GM15510 (cell line): ENCODE measurements around the gene FOXK1.

Experiments used
- POLR2A ChIP-seq: IDR thresholded peaks from 3 replicates; pipeline ENCODE4 v1.6.1; 2011; ENCODE audit warnings: borderline replicate concordance; ENCODE audit not compliant: insufficient read length; ENCODE audit errors: extremely low read depth

The FOXK1 gene

DNA sequence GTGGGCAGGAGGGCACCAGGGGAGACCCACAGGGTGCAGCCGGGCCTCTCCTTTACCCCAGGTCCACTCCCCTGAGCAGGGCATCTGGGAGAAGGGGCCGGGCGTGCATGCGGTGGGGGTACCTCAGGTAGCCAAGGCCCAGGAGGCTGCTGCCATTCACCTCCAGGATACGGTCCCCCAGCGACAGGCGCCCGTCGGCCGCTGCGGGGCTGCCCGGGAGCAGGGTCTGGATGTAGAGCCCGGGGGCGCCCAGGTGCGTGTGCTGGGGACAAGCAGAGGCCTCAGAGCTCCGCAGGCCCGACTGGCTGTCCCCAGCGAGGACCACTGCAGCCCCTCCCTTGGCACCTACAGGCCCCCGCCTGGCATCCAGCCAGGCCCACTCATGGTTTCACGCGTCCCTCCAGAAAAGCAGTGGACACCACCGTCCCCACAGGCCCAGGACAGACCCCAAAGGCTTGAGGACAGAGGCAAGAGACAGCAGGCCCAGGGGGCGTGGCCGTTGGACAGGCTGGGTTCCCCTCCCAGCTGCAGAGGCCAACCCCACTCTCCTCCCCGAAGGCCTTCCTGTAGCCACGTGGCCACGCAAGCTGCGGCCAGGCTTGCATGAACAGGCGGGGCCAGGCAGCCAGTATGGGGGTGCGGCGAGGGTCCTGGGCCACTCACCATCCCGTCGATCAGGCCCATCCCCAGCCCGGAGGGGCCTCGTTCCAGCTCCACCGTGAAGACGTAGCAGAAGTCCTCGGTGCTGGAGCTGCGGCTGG, 117.6 kb downstream of the FOXK1 start:
- TF ChIP-seq POLR2A: no peak

GRCh38 chr7:4800487-4800886, 118.4 kb downstream of the FOXK1 start:
- TF ChIP-seq POLR2A: no peak

DNA sequence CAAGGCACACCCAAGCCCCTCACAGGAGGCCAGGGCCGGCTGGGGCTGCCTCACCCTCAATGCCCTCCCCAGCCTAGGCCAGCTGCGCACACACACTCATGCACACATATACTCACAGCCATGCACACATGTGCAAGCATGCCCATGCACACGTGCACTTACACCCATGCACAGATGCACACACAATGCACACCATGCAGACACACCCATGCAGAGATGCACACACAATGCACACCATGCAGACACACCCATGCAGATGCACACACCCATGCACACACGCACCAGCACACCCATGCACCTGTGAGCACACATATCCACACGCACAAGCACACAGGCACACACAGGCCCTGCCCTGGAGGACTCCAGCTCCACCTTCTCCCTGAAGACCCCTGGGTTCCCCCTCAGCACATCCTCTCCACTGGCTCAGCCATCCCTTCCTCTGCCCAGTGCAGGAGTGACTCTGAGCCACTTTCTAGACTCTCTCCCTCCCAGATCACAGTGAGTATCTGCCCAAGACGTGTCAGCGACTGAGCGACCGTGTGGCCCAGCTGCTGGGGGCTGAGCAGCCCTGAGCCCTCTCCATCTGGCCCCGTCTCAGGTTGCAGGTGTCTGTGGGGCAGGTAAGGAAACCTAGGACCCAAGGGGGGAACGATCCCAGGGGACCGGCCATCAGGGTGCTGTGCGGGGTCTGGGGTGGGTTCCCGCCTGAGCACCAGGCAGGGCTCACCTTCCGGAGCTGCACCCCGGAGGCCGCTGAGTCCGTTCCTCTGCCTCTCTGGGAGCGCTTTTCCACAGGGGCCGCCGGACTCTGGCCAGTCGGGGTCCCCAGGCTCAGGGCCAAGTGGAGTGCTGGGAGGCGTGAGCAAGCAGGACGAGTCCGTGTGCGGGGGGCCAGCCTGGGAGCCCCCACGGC, 119.1 kb downstream of the FOXK1 start:
- no peak for TF ChIP-seq POLR2A

DNA sequence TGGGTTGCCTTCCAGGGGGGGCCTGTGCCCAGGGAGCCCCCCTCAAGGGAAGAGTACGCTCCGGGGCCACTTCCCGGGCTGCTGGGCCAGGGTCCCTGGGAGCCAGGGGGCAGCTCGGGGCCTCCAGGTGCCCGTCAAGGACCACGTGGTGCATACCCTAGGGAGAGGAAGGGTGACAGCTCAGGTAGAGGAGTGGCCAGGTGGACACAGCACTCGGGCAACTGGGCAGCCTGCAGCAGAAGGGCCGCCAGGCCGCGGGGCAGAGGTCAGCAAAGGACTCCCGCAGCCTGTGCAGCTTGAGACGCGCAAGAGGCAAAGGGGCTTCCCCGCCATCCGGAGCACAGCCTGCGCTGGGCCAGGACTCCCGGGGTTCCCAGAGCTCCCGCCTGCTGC, 119.7 kb downstream of the FOXK1 start:
- no peak for TF ChIP-seq POLR2A

DNA sequence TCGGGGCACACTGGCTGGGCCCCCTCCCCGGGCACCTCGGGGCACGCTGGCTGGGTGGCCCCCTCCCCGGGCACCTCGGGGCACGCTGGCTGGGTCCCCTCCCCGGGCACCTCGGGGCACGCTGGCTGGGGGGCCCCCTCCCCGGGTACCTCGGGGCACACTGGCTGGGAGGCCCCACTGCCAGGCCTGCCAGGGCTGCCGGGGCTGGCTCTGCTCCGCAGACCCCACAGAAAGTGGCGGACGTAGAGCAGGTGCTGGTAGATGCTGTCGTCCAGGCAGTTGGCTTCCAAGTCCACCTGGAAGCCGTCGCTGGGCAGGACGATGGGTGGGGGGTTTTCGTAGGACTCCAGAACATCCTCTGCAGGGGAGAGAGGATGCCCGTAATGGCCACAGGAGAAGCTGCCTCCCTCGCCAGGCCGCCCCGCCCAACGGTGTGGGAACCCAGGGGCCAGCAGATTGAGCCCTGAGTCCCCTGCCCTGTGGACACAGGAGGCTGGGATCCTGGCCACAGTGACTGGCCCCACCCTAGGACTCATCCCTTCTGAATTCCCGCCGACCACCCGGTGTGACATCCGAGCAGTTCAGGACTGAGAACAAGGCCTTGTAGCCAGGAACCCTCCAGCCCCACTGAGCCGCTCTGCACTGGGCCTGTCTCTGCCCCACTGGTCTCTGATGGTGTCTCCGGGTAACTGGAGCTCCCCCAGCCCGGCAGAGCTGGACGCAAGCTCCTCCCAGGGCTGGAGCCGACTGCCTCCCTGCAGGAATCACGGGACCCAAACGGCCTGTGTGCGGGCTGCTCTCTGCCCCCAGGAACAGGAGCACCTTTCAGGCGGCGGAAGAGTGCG, 121.5 kb downstream of the FOXK1 start:
- TF ChIP-seq POLR2A: no peak

DNA sequence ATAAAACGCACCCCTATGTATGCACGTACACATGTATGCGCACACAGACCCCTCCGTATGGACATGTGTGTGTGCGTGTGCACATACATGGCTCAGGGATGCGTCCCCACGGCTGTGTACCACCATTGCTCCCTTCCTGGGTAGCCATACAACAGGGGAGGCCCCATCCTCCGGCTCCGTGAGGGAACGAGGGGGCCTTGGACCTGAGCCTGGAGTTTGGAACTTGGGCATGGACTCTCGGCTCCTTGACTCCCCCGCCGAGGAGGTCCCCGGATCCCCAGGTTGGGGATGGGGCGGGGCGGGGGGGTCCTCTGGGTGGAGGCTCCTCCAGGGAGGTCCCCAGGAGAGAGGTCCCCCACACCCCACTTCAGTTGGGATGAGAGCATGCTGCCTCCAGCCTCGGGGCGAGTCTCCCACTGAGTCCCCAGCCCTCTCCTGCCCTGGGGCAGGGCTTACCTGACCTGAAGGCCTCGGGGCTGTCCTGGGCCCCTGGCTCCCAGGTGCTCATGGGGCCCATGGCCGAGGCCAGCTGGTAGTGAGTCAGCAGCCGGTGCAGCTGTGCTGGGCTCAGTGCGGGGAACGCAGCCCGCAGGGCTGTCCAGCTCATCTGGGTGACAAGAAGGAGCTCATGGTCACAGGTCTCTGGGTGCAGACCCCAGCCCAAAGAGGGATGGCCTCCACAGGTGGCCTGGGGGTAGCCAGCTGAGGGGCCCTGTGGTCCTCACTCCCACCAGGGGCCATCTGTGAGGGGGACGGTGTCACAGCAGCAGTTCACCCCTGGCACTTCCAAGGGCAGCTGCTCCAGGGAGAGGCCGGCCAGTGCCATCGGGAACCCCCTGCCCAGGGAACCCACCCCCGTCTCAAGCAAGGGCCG, 123.3 kb downstream of the FOXK1 start:
- TF ChIP-seq POLR2A: no peak

- TF ChIP-seq POLR2A: no peak
These were observed 123.8 kb downstream of the FOXK1 start for GRCh38 chr7:4805984-4806300.

GRCh38 chr7:4806983-4807597, 125.0 kb downstream of the FOXK1 start:
- no peak for TF ChIP-seq POLR2A

DNA sequence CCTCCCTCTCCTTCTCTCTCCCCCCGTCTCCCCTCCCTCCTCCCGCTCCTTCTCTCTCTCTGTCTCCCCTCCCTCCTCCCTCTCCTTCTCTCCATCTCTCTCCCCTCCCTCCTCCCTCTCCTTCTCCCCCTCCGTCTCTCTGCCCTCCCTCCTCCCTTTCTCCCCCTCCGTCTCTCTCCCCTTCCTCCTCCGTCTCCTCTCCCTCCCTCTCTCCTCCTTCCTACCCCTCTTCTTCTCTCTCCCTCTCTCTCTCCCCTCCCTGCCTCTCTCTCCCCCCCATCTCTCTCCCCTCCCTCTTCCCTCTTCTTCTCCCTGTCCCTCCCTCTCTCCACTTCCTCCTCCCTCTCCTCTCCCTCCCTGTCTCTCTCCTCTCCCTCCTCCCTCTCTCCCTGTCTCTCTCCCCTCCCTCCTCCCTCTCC, 125.5 kb downstream of the FOXK1 start:
- TF ChIP-seq POLR2A: no peak

DNA sequence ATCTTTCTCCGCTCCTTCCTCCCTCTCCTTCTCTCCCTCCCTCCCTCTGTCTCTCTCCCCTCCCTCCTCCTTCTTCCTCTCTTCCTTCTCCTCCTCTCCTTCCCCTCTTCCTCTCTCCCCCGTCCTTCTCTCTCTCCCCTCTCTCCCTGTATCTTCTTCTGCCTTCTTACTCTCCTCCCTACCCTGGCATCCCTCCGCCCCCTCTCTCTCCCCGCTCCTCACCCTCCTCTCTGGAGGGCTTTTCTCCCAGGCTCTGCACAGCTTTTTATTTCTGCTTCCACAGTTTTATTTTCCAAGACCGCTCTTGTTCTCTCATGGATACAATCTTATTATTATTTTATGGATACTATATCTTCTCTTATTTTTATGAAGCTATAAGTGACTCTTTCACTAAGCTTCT, 125.9 kb downstream of the FOXK1 start:
- TF ChIP-seq POLR2A: no peak

- TF ChIP-seq POLR2A: no peak
These were observed 126.5 kb downstream of the FOXK1 start for GRCh38 chr7:4808565-4808964.

DNA sequence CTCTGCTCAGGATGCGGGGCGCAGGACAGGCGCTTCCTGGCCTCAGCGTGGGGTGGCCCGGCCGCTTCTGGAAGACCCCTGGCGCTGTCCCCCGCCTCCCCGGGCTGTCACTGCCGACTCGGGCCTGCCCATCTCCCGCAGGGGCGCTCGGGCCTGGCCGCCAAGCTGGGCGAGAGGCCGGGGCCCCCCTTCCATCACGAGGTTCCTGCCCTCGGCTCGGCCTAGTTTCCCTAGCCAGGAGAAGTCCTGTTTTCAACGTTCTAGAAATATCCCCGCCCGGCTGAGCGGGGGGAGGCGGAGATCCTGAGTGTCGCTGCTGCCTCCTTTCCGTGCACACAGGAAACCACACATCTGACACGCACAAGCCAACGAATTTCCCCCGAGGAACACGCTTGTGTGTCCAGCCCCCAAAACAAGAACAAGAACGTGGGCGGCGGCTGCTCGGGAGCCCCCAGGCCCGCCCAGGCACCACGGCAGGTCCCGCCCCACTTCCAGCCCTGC, 127.0 kb downstream of the FOXK1 start:
- no peak for TF ChIP-seq POLR2A

GRCh38 chr7:4809666-4810065, 127.6 kb downstream of the FOXK1 start:
- TF ChIP-seq POLR2A: no peak

- no peak for TF ChIP-seq POLR2A
These were observed 132.3 kb downstream of the FOXK1 start for GRCh38 chr7:4814433-4814832.

- TF ChIP-seq POLR2A: no peak
These were observed 133.0 kb downstream of the FOXK1 start for GRCh38 chr7:4815121-4815520.
